ENCODE measurements around the gene DRC7.

Gene DRC7

GRCh38 chr16:57727610-57728009 is 33.0 kb downstream of the DRC7 start:
- no peak for TF ChIP-seq SIN3A (IDR thresholded peaks at IDR 0.05; ENCODE audit: borderline replicate concordance, insufficient read depth, low read length)
- TF ChIP-seq POLR2AphosphoS5 (IDR thresholded peaks at IDR 0.05; ENCODE audit: low read depth, low read length), result no peak
- TF ChIP-seq, protein P1, sequence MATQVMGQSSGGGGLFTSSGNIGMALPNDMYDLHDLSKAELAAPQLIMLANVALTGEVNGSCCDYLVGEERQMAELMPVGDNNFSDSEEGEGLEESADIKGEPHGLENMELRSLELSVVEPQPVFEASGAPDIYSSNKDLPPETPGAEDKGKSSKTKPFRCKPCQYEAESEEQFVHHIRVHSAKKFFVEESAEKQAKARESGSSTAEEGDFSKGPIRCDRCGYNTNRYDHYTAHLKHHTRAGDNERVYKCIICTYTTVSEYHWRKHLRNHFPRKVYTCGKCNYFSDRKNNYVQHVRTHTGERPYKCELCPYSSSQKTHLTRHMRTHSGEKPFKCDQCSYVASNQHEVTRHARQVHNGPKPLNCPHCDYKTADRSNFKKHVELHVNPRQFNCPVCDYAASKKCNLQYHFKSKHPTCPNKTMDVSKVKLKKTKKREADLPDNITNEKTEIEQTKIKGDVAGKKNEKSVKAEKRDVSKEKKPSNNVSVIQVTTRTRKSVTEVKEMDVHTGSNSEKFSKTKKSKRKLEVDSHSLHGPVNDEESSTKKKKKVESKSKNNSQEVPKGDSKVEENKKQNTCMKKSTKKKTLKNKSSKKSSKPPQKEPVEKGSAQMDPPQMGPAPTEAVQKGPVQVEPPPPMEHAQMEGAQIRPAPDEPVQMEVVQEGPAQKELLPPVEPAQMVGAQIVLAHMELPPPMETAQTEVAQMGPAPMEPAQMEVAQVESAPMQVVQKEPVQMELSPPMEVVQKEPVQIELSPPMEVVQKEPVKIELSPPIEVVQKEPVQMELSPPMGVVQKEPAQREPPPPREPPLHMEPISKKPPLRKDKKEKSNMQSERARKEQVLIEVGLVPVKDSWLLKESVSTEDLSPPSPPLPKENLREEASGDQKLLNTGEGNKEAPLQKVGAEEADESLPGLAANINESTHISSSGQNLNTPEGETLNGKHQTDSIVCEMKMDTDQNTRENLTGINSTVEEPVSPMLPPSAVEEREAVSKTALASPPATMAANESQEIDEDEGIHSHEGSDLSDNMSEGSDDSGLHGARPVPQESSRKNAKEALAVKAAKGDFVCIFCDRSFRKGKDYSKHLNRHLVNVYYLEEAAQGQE (IDR thresholded peaks at IDR 0.05; ENCODE audit: insufficient read depth in 1 of 2, low read depth in 2 of 2, low read length in 2 of 2), result no peak
- no peak for TF ChIP-seq TAF1 (IDR thresholded peaks at IDR 0.05; ENCODE audit: borderline replicate concordance, insufficient read depth, low read length)
- no peak for TF ChIP-seq FOXP2 (optimal IDR thresholded peaks at IDR 0.05; ENCODE audit: borderline replicate concordance, extremely low read depth, extremely low read length, insufficient read depth)

GRCh38 chr16:57728336-57729181 is 34.0 kb downstream of the DRC7 start:
- no peak for TF ChIP-seq SIN3A (IDR thresholded peaks at IDR 0.05; ENCODE audit: borderline replicate concordance, insufficient read depth, low read length)
- TF ChIP-seq POLR2AphosphoS5 (IDR thresholded peaks at IDR 0.05; ENCODE audit: low read depth, low read length), result no peak
- TF ChIP-seq FOXP2 (optimal IDR thresholded peaks at IDR 0.05; ENCODE audit: borderline replicate concordance, extremely low read depth, extremely low read length, insufficient read depth), result no peak
- no peak for TF ChIP-seq TAF1 (IDR thresholded peaks at IDR 0.05; ENCODE audit: borderline replicate concordance, insufficient read depth, low read length)
- TF ChIP-seq, protein P1 (IDR thresholded peaks at IDR 0.05; ENCODE audit: insufficient read depth in 1 of 2, low read depth in 2 of 2, low read length in 2 of 2), result no peak

DNA sequence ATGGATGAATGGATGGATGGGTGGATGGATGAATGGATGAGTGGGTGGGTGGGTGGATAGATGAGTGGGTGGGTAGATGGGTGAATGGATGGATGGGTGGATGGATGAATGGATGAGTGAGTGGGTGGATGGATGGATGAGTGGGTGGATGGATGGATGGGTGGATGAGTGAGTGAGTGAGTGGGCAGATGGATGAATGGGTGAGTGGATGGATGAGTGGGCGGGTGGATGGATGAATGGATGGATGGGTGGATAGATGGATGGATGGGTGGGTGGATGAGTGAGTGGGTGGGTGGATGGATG is 34.5 kb downstream of the DRC7 start:
- TF ChIP-seq, protein P1 (IDR thresholded peaks at IDR 0.05; ENCODE audit: insufficient read depth in 1 of 2, low read depth in 2 of 2, low read length in 2 of 2), result no peak
- TF ChIP-seq SIN3A (IDR thresholded peaks at IDR 0.05; ENCODE audit: borderline replicate concordance, insufficient read depth, low read length) (no peak), FOXP2 (optimal IDR thresholded peaks at IDR 0.05; ENCODE audit: borderline replicate concordance, extremely low read depth, extremely low read length, insufficient read depth) (no peak), TAF1 (IDR thresholded peaks at IDR 0.05; ENCODE audit: borderline replicate concordance, insufficient read depth, low read length) (no peak), POLR2AphosphoS5 (IDR thresholded peaks at IDR 0.05; ENCODE audit: low read depth, low read length) (no peak)

DNA sequence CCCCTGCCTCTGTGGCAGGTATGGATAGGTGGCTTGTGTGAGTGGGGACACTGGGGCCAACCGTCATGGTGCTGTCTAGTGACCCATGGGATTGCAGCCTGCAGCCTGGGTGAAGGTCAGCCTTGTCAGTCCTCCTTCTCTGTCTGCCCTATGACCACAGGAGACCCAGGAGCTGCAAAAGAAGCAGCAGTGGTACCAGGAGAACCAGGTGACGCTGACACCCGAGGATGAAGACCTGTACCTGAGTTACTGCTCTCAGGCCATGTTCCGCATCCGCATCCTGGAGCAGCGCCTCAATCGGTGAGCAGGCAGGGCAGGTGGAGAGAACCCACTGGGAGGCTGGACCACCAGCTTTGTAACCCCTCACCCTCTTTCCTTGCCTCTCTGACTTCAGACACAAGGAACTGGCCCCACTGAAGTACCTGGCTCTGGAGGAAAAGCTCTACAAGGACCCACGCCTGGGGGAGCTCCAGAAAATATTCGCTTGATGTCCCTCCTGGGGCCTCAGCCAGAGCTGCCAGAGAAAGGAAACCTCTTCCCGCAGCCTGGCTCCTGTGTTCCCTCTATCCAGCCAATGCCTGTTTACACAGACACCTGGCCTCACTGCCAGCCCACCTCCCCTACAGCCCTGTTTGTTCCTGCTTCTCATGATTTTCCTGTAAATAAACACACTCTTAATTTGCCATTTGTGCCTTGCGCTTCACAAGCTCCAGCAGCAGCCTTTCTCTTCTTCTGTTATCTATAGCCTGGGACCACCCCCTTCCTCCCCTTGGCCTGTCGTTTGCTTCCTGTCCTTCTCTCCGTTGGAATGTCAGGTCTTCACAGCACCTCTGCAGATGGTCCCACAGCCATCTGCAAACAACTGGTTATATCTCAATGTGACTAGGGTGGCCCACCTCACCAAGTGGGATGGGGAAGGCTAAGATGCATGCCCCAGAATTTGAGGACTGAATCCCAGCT is 36.4 kb downstream of the DRC7 start:
- no peak for TF ChIP-seq TAF1 (IDR thresholded peaks at IDR 0.05; ENCODE audit: borderline replicate concordance, insufficient read depth, low read length)
- TF ChIP-seq FOXP2 (optimal IDR thresholded peaks at IDR 0.05; ENCODE audit: borderline replicate concordance, extremely low read depth, extremely low read length, insufficient read depth), result no peak
- no peak for TF ChIP-seq POLR2AphosphoS5 (IDR thresholded peaks at IDR 0.05; ENCODE audit: low read depth, low read length)
- no peak for TF ChIP-seq SIN3A (IDR thresholded peaks at IDR 0.05; ENCODE audit: borderline replicate concordance, insufficient read depth, low read length)
- TF ChIP-seq, protein P1 (IDR thresholded peaks at IDR 0.05; ENCODE audit: insufficient read depth in 1 of 2, low read depth in 2 of 2, low read length in 2 of 2), result no peak
